Measurements from ENCODE around the gene QSOX1.
"Not testable (repeated sequence)": the region's sequence is repeated elsewhere in the genome, so short reads cannot be mapped to it uniquely, and the experiment has no call there.

Gene QSOX1, protein sequence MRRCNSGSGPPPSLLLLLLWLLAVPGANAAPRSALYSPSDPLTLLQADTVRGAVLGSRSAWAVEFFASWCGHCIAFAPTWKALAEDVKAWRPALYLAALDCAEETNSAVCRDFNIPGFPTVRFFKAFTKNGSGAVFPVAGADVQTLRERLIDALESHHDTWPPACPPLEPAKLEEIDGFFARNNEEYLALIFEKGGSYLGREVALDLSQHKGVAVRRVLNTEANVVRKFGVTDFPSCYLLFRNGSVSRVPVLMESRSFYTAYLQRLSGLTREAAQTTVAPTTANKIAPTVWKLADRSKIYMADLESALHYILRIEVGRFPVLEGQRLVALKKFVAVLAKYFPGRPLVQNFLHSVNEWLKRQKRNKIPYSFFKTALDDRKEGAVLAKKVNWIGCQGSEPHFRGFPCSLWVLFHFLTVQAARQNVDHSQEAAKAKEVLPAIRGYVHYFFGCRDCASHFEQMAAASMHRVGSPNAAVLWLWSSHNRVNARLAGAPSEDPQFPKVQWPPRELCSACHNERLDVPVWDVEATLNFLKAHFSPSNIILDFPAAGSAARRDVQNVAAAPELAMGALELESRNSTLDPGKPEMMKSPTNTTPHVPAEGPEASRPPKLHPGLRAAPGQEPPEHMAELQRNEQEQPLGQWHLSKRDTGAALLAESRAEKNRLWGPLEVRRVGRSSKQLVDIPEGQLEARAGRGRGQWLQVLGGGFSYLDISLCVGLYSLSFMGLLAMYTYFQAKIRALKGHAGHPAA

DNA sequence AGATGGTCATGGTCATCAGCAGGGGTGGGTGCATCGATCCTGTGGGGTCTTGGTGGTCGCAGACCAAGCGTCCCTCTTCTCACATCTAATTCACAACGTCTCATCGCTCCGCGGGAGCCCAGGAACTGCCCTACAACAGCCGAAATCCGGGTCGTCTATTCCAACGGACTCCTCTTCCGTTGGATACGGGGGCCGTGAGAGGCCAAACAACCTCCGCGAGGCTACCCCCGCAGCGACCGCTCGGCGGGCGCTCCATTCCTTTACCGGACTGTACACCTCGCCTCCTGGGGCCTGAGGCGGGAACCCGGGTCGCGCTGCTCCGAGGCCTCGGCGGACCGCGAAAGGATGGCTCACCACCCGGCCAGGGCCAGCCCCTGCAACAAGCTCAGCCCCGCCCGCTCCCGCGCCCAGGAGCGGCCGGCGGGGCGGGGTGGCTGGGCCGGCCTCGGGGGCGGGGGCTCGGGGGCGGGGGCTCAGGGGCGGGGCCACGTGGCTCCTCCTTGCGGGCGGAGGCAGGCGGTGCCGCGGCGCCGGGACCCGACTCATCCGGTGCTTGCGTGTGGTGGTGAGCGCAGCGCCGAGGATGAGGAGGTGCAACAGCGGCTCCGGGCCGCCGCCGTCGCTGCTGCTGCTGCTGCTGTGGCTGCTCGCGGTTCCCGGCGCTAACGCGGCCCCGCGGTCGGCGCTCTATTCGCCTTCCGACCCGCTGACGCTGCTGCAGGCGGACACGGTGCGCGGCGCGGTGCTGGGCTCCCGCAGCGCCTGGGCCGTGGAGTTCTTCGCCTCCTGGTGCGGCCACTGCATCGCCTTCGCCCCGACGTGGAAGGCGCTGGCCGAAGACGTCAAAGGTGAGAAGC is at the start of gene QSOX1:
TSS of gene QSOX1 (plus strand) at position 545 of the 857 bp plus-strand sequence. CDS start at position 584, 39 bp downstream.
- peak; percentile 74 to 82 for DNase-seq

DNA sequence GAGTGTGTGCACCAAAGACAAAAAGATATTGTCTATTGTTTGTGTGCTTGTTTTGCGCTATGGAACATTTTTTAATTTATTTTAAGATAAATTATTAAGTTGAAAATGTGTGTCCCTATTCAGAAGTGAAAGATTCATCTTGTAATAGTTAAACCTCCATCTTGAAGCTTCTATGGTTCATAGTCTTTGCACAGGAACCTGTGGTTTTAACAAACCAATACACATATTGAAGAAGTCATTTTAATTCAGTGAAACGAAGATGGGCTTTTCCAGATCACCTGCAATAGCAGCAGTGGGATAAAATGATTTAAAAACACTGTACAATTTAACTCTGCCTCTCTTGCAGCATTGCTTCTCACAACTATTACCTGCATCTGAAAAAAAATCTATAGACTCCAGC is 42.6 kb upstream of the QSOX1 start:
- DNase-seq: no peak

DNA sequence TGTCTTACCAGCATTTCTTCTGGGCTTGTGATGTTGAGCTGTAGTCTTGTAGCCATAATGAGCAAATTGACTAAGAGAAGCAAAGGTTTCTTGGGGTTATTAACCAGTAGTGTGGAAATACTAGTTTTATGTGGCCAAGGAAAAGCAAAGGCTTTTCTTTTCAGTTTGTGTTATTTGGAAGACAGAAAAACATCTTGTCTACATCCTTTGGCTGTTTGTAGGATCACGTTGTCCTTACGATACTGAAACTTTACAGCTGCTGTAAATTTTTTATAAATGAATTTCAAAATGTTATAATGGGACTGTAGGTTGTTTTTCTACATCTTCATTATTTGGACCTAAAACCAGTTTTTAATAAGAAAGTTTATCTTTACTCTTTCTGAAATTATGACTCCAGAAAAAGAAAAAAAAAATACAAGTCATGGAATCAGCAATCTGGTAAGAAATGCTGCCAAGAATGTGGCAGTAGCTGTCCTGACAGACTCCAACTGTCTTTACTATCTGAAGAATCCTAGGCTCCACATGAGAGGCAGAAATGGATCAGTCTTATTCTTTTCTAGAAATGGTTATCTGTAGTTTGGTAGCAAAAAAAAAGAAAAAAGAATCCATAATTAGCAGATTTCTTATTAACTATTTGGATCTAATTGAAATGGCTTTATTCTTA is 41.6 kb upstream of the QSOX1 start:
- DNase-seq: no peak

DNA sequence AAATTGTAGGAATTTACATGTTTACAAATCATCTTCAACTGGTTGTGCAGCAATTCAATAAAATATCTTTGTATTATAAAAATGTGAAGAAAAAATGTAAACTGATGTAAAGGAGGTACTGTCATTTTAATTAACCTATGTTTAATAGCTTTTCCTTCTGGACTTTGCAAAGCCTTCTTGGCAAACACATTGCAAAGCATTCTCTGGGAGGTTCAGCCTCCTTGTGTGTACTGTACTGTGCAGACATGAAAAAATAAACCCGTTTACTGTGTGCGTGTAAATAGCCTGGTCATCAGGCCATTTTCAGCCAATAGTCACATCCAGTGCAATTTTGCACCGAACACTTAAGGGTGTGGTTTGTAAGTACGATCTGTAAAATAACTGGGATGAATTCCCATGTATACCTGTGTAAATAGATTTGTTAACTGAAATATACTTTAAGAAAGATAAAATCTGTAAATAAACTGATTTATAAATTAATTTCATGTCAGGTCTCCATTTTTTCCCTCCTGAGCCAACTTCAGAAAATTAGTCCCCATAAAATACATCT is 40.2 kb upstream of the QSOX1 start:
- no peak for DNase-seq

DNA sequence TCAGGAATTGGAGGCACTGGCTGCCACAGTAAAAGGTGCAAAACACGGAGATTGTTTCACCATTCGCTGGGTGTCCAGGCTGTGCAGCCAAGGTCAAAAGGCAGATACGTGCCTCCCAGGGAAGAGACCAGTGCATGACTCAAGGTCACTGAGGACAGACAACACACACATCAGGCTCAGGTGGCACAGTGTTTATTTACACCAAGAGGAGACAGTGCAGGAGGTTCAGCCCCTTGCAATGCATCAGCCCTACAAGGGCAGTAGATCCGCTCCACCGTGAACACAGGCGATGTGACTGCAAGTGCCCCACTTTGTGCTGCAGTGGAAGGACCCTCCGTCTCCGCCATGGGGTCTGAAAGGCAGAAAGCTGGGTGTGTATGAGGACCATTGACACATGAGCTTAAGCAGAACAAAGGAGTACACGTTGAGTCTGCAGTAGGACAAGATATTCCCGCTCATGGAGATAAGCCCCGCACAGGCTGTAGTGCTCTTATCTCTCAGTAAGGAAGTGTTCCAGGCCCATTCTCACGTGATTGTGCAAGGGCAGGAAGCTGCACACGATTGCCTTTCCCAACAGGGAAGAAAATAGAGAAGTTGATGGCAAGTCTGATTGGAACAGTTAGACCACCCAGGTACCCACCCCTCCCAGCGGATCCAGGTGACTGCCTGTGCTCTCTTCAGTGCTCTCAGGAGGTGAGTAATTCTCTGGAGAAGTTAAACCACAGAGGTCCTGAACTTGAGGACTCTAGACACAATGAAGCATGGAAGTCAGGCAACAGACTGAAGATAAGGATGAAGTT is 37.5 kb upstream of the QSOX1 start:
- DNase-seq: no peak

DNA sequence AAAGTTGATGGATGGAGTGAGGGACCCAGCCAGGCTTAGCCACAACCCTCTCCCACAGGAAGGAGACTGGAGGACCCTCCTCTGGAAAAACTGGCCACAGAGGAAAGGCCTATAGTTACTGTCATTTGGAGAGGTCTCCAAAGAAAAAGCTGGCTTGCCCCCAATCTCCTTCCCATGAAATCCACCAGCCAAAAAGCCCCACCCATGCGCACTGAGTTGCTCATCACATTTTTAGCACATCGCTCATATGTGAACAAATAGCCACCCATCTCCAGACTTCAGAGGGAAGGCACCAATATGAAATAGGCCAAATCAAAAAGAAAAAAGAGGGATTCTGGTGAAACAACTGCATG is 36.9 kb upstream of the QSOX1 start:
- no peak for DNase-seq

DNA sequence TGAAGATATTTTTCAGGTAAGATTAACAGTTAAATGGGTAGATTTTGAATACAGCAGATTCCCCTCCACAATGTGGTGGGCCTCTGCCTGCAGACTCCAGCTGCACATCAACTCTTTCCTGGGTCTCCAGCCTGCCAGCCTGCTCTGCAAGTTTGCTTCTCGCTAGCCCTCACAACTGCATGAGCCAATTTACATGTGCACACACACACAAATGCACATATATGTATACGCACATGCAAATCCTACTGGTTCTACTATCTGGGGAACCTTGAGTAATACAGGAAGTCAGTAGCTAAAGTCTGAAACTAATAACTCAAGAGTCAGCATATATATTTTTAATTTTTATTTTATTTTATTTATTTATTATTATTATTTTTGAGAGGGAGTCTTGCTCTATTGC is 34.8 kb upstream of the QSOX1 start:
- no peak for DNase-seq

DNA sequence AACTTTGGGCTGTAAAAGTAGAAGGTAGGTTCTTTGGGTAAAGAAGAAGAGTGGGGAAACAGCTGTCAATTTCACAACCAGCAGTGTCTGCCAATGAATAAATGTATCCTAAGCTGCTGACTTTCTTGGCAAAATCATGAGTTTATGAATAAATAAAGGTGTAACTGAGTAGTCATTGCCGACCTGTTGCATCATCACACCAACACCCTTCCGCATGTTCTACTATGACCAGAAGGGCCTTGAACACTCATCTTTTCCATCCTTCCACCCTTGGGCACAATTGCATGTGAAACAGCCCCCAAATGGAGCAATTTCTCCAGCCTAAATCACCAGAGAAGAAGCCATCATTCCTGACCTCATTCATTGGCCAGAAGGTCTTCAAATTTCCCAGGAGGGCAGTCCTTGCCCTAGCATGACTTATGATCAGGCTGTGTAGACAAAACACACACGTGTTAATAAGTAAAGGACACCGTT is 31.2 kb upstream of the QSOX1 start:
- no peak for DNase-seq

DNA sequence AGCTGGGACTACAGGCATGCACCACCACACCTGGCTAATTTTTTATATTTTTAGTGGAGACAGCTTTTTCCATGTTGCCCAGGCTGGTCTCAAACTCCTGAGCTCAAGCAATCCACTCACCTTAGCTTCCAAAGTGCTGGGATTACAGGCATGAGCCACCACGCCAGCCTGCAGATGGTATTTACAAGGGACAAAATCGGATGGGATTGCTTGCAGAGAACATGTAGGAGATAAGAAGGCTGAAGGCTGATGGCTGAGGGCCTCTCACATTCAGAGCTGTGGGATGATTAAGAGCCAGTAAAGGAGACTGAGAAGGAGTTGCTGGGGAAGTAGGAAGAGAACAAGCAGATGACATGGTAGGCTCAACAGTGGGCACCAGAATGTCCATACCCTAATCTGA is 24.0 kb upstream of the QSOX1 start:
- no peak for DNase-seq

DNA sequence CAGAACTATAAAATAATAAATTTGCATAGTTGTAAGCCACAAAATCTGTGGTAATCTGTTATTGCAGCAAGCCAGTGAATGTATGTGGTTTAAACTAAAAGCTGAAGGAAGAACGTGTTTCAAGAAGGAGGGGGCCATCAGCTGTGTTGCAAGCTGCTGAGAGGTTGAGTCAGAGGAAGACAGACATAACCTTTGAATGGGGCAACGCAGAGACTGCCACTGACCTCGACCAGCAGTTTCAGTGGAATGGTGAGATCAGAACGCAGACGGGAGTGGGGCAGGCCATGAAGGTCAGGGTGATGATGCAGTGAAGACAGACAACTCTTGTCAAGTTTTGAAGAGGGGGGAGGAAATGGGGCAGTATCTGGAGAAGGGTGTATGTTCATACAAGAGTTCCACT is 23.2 kb upstream of the QSOX1 start:
- DNase-seq: peak; percentile 98 to 99

DNA sequence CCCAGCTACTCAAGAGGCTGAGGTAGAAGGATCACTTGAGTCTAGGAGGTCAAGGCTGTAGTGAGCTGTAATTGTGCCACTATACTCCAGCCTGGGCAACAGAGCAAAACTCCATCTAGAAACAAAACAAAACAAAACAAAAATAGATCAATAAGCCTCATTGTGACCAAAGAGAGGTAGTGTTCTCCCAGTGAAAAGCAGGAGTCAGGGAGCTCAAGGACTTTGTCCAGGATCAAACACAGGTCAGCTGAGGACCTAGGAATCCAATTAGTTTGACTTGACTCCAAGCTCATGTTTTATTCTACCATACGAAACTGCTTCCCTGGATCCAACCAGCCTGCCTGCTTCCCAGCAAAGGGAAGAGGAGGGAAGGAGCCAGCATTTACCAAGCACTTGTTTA is 21.5 kb upstream of the QSOX1 start:
- DNase-seq: no peak

DNA sequence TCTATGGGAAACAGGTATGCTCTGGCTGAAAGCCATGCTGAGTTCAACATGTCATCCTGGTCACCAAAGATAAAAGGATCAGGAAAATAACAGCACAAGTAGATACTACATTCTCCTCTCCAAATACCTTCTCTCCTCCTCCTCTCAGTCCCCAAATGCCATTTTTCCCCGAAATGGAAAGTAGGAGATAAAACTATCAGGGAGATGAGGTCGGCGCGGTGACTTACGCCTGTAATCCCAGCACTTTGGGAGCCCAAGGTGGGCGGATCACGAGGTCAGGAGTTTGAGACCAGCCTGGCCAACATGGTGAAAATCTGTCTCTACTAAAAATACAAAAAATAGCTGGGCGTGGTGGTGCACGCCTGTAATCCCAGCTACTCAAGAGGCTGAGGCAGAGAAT is 21.0 kb upstream of the QSOX1 start:
- not testable (repeated sequence) for DNase-seq

DNA sequence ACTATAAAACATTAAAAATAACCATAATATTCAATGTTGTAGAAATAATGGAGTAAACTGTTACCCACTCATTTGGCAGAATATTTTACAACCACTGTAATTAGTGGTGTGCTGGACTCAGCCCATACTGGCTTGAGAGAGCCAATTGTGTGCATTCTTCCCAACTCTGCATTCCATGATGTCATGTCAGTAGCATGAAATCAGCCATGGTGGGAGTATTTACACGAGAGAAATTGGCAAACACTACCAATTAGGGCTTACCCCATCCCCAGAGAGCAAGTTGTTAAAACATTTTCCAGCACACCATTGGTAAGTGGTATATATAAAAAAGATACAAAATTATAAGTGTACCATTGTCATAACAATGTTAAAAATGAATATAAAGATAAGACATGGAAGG is 19.1 kb upstream of the QSOX1 start:
- DNase-seq: no peak

DNA sequence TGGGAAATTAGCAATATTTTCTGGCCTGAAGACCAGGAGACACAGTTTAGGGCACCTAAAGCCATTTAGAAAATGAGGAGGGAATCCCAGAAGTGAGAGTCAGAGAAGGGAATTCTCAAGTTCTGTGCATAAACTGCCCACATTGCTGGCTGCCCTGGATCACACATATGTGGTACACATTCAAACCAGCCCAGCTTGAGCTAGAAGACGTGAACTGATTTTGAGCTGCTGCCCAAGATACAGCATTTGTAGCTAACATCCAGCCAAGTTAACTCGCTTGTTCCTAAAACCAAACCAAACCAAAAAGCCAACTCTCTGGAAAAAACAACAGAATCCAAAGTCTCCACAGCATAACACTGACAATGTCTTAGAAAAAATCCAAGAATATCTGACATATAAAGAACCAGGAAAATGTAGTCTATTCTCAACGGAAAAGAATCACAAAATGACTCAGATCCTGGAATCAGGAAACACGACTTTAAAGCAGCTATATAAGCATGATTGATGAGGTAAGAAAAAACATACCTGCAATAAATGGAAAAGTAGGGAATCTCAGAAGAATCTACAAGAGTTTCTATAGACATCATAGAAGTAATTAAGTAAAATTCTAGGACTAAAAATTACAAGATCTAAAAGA is 18.2 kb upstream of the QSOX1 start:
- no peak for DNase-seq

DNA sequence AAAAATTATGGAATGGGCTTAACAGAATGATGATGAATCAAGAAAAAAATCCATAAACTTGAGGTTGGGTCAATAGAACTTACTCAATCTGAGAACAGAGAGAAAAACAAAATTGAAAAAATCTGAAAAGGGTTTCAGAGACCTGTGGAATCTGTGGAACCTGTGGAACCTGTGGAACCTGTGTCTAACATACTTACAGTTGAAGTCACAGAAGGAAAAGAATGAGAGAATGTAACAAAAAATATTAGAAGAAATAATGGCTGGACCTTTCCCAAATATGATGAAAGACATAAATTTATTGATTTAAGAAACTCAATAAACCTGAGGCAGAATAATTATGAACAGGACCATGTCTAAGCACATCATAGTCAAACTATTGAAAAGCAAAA is 17.7 kb upstream of the QSOX1 start:
- no peak for DNase-seq

DNA sequence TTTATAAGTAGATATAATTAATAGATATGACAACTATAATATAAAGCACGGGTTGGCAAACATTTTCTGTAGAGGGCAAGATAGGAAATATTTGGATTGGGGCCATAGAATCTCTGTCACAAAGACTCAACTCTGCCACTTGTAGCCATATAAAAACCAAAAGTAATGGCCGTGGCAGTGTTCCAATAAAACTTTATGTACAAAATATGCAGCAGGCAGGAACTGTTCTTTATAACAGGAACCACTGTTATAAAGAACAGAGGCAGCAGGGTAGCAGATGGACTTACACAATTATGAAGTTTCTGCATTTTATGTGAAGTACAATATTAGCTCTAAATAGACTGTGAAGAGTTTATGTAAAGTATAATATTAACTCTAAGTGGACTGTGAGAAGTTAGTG is 16.9 kb upstream of the QSOX1 start:
- DNase-seq: no peak

DNA sequence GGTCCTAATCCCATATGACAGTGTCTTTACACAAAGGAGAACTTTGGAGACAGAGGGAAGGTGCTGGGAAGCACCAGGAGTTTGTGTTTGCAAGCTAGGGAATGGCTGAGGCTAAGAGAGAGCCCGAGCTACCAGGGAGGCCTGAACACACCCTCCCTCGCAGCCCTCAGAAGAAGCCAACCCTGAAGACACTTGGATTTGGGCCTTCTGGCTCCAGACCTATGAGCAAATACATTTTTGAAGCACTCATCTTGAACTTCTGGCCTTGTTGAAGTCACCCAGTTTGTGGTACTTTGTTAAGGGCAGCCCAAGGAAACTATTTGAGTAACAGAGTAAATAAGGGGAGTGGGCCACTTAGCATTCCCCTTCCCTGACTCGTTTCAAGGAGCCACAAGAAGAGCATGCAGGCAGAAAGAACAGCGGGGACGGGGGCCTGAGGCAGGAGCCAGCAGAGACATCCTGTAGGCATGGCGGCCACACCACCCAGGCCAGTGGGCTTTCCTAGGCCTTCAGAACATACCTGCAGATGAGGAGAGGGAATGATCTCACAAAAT is 13.2 kb upstream of the QSOX1 start:
- no peak for DNase-seq

DNA sequence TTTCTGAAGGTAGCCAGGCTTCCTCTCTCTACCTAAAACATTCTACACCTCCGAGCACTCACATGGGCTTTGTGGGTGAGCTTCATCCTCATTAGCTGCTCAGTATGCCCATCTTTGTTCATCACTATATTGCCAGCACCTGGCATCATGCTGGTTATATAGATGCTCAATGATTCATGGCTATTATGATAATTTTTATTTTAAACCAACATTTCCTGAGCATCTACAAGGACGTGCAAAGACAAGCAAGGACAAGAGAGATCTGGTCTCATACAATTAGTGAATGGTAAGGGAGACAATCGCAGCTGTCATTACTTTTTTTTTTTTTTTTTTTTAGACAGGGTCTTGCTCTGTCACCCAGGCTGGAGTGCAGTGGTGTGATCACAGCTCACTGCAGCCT is 11.3 kb upstream of the QSOX1 start:
- DNase-seq: no peak

DNA sequence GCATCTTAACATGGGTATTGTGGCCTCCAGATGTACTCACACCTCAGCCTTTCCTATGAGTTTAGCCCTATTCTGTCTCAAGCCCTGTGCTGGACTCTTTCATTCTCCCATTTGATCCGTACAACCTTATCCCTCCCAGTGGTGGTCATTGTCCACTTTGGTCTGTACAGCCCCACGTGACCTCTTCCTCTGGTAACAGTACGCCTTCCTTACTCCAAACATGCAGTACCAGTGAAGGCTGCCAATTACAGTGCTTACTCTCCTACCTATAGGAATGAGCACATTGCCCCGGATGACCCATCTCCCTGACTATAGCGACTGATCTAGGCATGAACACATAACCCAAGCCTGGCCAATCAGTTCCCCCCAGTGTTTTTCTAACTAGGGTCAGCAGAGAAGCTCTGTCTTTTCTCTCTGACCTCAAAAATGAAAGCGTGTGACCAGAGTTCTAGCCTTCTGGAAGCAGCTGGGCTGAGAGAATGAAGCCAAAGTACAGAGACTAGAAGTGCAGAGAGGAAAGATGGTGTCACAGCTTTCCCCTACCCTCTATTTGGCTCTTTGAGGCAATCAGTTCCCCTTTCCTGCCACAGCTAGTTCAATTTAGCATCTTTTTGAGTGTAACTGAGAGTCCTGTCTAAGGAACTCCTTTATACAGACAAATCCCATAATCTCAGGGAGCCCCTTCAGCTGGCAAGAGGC is 9.9 kb upstream of the QSOX1 start:
- no peak for DNase-seq

DNA sequence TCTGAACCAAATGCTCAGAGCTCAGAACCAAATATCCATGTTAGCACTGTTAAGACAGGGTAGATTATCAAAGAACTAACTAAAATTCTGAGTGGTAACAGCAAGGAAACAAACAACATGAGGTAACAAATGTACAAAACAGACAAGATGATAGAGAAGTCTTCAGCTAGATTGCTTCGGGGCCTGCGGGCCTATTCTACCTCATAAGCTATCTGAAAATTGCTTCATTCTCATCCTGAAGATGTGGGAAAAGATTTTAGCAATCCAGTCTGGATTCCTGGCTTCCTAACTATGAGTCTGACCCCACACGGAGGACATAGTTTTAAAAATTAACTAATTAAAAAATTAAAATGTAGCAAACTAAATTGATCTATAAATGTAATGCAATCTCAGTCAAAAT is 9.2 kb upstream of the QSOX1 start:
- DNase-seq: no peak

Measured in AML-193 (cell line).